IMR-90 (cell line): ENCODE data around the gene GPR17. TPM values are rescaled to one million over a fixed set of nuclear protein-coding genes. Genes with fewer than 3 reads are reported as not detected.

ENCODE experiments used
- ATAC-seq: fragments of 200-7000 bp; cut with Tn5 transposase; 2 replicates; pipeline ENCODE4 v1.9.1; 2020; ENCODE audit warnings: low read depth, mild to moderate bottlenecking, moderate library complexity
- BruUV-seq: library from RNA; stranded (reverse); fragments of 400-500 nt; replicated peaks from 2 replicates; lab custom pipeline; 2021; lab: Mats Ljungman, UMichigan
- CTCF ChIA-PET: fragments of 300-600 bp; formaldehyde crosslinking; extraction: SDS; loops from one replicate; lab custom pipeline; 2021; ENCODE audit warnings: antibody characterized with exemption; lab: Yijun Ruan, JAX
- POLR2A ChIA-PET: fragments of 300-600 bp; sonication (Branson Sonifier 250); formaldehyde crosslinking; loops from one replicate; lab custom pipeline; 2022; ENCODE audit warnings: antibody characterized with exemption; ENCODE audit not compliant: unreplicated experiment; lab: Charles Lee
- DNase-seq: peaks from one replicate; pipeline ENCODE4 v3.0.0; 2013
- H2AFZ ChIP-seq: replicated peaks from 2 replicates; pipeline ENCODE3; 2013; ENCODE audit warnings: low read length, mild to moderate bottlenecking; ENCODE audit not compliant: poor library complexity
- H2AK5ac ChIP-seq: 2 replicates; pipeline ENCODE4 v1.6.1; 2013; ENCODE audit warnings: low read depth, low read length, inconsistent platforms
- H2AK9ac ChIP-seq: replicated peaks from 2 replicates; pipeline ENCODE3; 2013; ENCODE audit warnings: mild to moderate bottlenecking, low read depth, low read length, moderate library complexity; ENCODE audit not compliant: poor library complexity
- H2BK120ac ChIP-seq: 2 replicates; pipeline ENCODE4 v1.6.1; 2013; ENCODE audit warnings: low read depth, low read length, inconsistent platforms
- H2BK15ac ChIP-seq: 3 replicates; pipeline ENCODE4 v1.6.1; 2013; ENCODE audit warnings: low read depth, low read length, inconsistent platforms
- H2BK20ac ChIP-seq: 2 replicates; pipeline ENCODE4 v1.6.1; 2013; ENCODE audit warnings: low read depth, mild to moderate bottlenecking, inconsistent platforms, low read length, moderate library complexity
- H2BK5ac ChIP-seq: 2 replicates; pipeline ENCODE4 v1.6.1; 2013; ENCODE audit warnings: mild to moderate bottlenecking, low read depth, low read length, inconsistent platforms; ENCODE audit not compliant: poor library complexity, severe bottlenecking
- H3K14ac ChIP-seq: replicated peaks from 2 replicates; pipeline ENCODE4 v1.6.1; 2013; ENCODE audit warnings: low read depth, low read length, inconsistent platforms
- H3K18ac ChIP-seq: 2 replicates; pipeline ENCODE4 v1.6.1; 2013; ENCODE audit warnings: low read depth, low read length, control low read depth
- H3K23ac ChIP-seq: 2 replicates; pipeline ENCODE4 v1.6.1; 2013; ENCODE audit warnings: low read depth, low read length, inconsistent platforms
- H3K27ac ChIP-seq: 2 replicates; pipeline ENCODE4 v1.5.1; 2013; ENCODE audit warnings: mild to moderate bottlenecking, control low read depth, low read length; ENCODE audit not compliant: insufficient read depth
- H3K27me3 ChIP-seq: 2 replicates; pipeline ENCODE4 v1.6.1; 2013; ENCODE audit warnings: low read length; ENCODE audit not compliant: control insufficient read depth, insufficient read depth
- H3K36me3 ChIP-seq: 2 replicates; pipeline ENCODE4 v1.6.1; 2013; ENCODE audit warnings: low read length, mixed read lengths; ENCODE audit not compliant: control insufficient read depth, insufficient read depth
- H3K4ac ChIP-seq: 2 replicates; pipeline ENCODE4 v1.6.1; 2013; ENCODE audit warnings: low read depth, low read length, inconsistent platforms
- H3K4me1 ChIP-seq: 2 replicates; pipeline ENCODE4 v1.6.1; 2013; ENCODE audit warnings: low read length, mixed read lengths; ENCODE audit not compliant: control insufficient read depth, insufficient read depth
- H3K4me2 ChIP-seq: 2 replicates; pipeline ENCODE4 v1.6.1; 2013; ENCODE audit warnings: low read depth, mild to moderate bottlenecking, control low read depth, low read length, moderate library complexity
- H3K4me3 ChIP-seq: 2 replicates; pipeline ENCODE4 v1.5.1; 2013; ENCODE audit warnings: low read depth, mild to moderate bottlenecking, control low read depth, low read length, moderate library complexity; ENCODE audit not compliant: insufficient read depth
- H3K56ac ChIP-seq: 2 replicates; pipeline ENCODE4 v1.6.1; 2013; ENCODE audit warnings: low read length, inconsistent platforms; ENCODE audit not compliant: insufficient read depth; ENCODE audit errors: extremely low read depth
- H3K79me1 ChIP-seq, 2 experiments: 2 replicates each; pipeline ENCODE4 v1.6.1; 2013; ENCODE audit warnings: low read length in 2 of 2, inconsistent platforms in 1 of 2, low read depth in 1 of 2
- H3K9ac ChIP-seq: 2 replicates; pipeline ENCODE4 v1.6.1; 2013; ENCODE audit warnings: low read depth, low read length, control low read depth
- H3K9me1 ChIP-seq: 2 replicates; pipeline ENCODE4 v1.6.1; 2013; ENCODE audit warnings: low read length, inconsistent platforms; ENCODE audit not compliant: insufficient read depth
- H3K9me3 ChIP-seq: 2 replicates; pipeline ENCODE4 v1.6.1; 2013; ENCODE audit warnings: low read length; ENCODE audit not compliant: control insufficient read depth, insufficient read depth
- H4K20me1 ChIP-seq: 2 replicates; pipeline ENCODE4 v1.6.1; 2013; ENCODE audit warnings: low read length, inconsistent platforms; ENCODE audit not compliant: insufficient read depth
- H4K5ac ChIP-seq: 2 replicates; pipeline ENCODE4 v1.6.1; 2013; ENCODE audit warnings: mild to moderate bottlenecking, low read depth, low read length, control low read depth
- H4K8ac ChIP-seq, 2 experiments: 2 replicates each; pipeline ENCODE4 v1.6.1; 2013; ENCODE audit warnings: low read depth in 2 of 2, low read length in 2 of 2, control low read depth in 1 of 2, inconsistent platforms in 1 of 2
- H4K91ac ChIP-seq: 2 replicates; pipeline ENCODE4 v1.6.1; 2013; ENCODE audit warnings: low read depth, low read length, inconsistent platforms; ENCODE audit not compliant: insufficient read depth
- BHLHE40 ChIP-seq: fragments of 150-350 bp; IDR thresholded peaks from 2 replicates; pipeline ENCODE4 v1.6.1; 2016; ENCODE audit warnings: mild to moderate bottlenecking, low read depth, low read length
- ELK1 ChIP-seq: fragments of 150-350 bp; IDR thresholded peaks from 2 replicates; pipeline ENCODE4 v1.6.1; 2016; ENCODE audit warnings: low read depth, mild to moderate bottlenecking, low read length, moderate library complexity, borderline replicate concordance
- MXI1 ChIP-seq: IDR thresholded peaks from 2 replicates; pipeline ENCODE4 v1.6.1; 2012; ENCODE audit warnings: low read depth, mild to moderate bottlenecking, low read length, moderate library complexity, borderline replicate concordance
- NFE2L2 ChIP-seq: fragments of 150-350 bp; IDR thresholded peaks from 2 replicates; pipeline ENCODE4 v1.6.1; 2016; ENCODE audit warnings: low read depth, mild to moderate bottlenecking, low read length
- RCOR1 ChIP-seq: IDR thresholded peaks from 2 replicates; pipeline ENCODE4 v1.6.1; 2012; ENCODE audit warnings: mild to moderate bottlenecking, low read length, improper control_type of control experiment; ENCODE audit not compliant: insufficient replicate concordance
- RFX5 ChIP-seq: IDR thresholded peaks from 2 replicates; pipeline ENCODE4 v1.8.0; 2012; ENCODE audit warnings: low read depth, mild to moderate bottlenecking, low read length, moderate library complexity
- WGBS, 2 experiments: methylation state at CpG; one replicate each; pipeline versions ENCODE4 v1.1.5 to v1.1.7; 2013; ENCODE audit warnings: missing lambda C conversion rate in 2 of 2; ENCODE audit not compliant: insufficient read length in 1 of 2; ENCODE audit errors: extremely low coverage in 2 of 2; 5-methylcytosine and 5-hydroxymethylcytosine counted together
- dilution Hi-C: fragments of 300-500 bp; cut with HindIII; formaldehyde crosslinking; loops from one replicate; pipeline ENCODE4 v1.14.3; 2018; ENCODE audit warnings: low sequenced_read_pairs; ENCODE audit not compliant: unreplicated experiment
- in situ Hi-C: fragments of 300-500 bp; cut with MboI; formaldehyde crosslinking; loops from 3 replicates; pipeline ENCODE4 v1.14.3; 2019; ENCODE audit warnings: low sequenced_read_pairs, inconsistent platforms, mixed read lengths
- intact Hi-C: fragments of 100-400 bp; cut with micrococcal nuclease; formaldehyde crosslinking; loops from 2 replicates; pipeline ENCODE4 v1.10.0; 2022
- polyA plus RNA-seq, 3 experiments: library from polyadenylated mRNA; depleted of rRNA; stranded (reverse); fragments of >200 nt; gene quantifications; 2 replicates each; pipeline ENCODE4 v1.2.3, GENCODE V29; 2012; ENCODE audit warnings: low replicate concordance in 1 of 3
- total RNA-seq: library from RNA; depleted of rRNA; stranded (reverse); fragments of >200 nt; gene quantifications from 2 replicates; pipeline ENCODE4 v1.2.3, GENCODE V29; 2012

The GPR17 gene
- total and polyA plus RNA-seq, 2 of the 4 experiments (the other 2 are of a cell fraction), result not detected

- Histone ChIP-seq H3K4ac (no peak overlapping the region), H4K20me1 (no peaks in the 10 kb centered on the region; the same call in none of the 2 replicates), H3K56ac (no peak overlapping the region), H2AK5ac (no peak overlapping the region), H2BK15ac (no peak overlapping the region), H3K14ac (no peak overlapping the region), H3K36me3 (no peaks in the 10 kb centered on the region; the same call in 1 of the 2 replicates), H3K18ac (no peak overlapping the region), H3K23ac (no peak overlapping the region), H3K9me3 (no peaks in the 10 kb centered on the region), H3K27ac (no peak overlapping the region), H3K4me1 (peaks cover 7% of the 10 kb centered on the region; the same call in 1 of the 2 replicates), H3K79me1 (peaks cover 0 to 9% of the 10 kb centered on the region in 2 experiments; a peak in 2 of 4 replicates), H2BK120ac (no peak overlapping the region), H3K4me3 (no peak overlapping the region), H2AK9ac (no peak overlapping the region), H3K4me2 (no peak overlapping the region), H2BK5ac (no peak overlapping the region), H3K9ac (no peak overlapping the region), H4K91ac (no peak overlapping the region), H3K9me1 (peaks cover 17% of the 10 kb centered on the region; the same call in 1 of the 2 replicates), H2AFZ (no peak overlapping the region), H4K8ac (no peak overlapping the region), H2BK20ac (no peak overlapping the region), H3K27me3 (no peaks in the 10 kb centered on the region), H4K5ac (no peak overlapping the region)
- CTCF ChIA-PET, result no interaction called here
- dilution Hi-C loops, result no loop called here
- no peak for DNase-seq
- POLR2A ChIA-PET, result no interaction called here
- 92% methylated on average over 7 of the region's 19 CpGs; no CpG with 5 or more reads in 1 of the 2 experiments for WGBS, 2 experiments
- intact Hi-C loops, result loop anchor here (5.0 kb wide), 1 partner anchor 147 kb away; no protein-coding TSS in a partner anchor
- TF ChIP-seq RCOR1 (no peak), MXI1 (no peak), ELK1 (no peak), RFX5 (no peak), BHLHE40 (no peak), NFE2L2 (no peak)
- in situ Hi-C loops, result no loop called here
- BruUV-seq, result no TSS peak
- ATAC-seq, result no peak
Measured at GRCh38 chr2:127644066-127645025, 1.6 kb upstream of the GPR17 start.
